AG04450 (cell line): ENCODE measurements around the gene PKD2. TPM values are rescaled to one million over a fixed set of nuclear protein-coding genes. Genes with fewer than 3 reads are reported as not detected.

Experiments used
- CTCF ChIA-PET: fragments of 300-600, 350-600 bp; formaldehyde crosslinking; extraction: SDS; loops from one replicate; lab custom pipeline; 2022; ENCODE audit warnings: antibody characterized with exemption, inconsistent platforms; lab: Charles Lee
- POLR2A ChIA-PET: fragments of 350-600 bp; formaldehyde crosslinking; extraction: SDS; loops from one replicate; lab custom pipeline; 2021; ENCODE audit warnings: antibody characterized with exemption, inconsistent platforms; lab: Yijun Ruan, JAX
- DNase-seq: peaks from one replicate; pipeline ENCODE4 v3.0.0-alpha.2; 2011; ENCODE audit warnings: low read depth, low spot score
- H3K27ac ChIP-seq: one replicate; pipeline ENCODE4 v1.5.1; 2012; ENCODE audit warnings: low read depth, low read length, control low read depth
- H3K27me3 ChIP-seq: one replicate; pipeline ENCODE4 v1.6.0; 2012; ENCODE audit warnings: low read length; ENCODE audit not compliant: control insufficient read depth, insufficient read depth
- H3K4me3 ChIP-seq: 2 replicates; pipeline ENCODE4 v1.5.1; 2011; ENCODE audit warnings: mild to moderate bottlenecking, low read depth, low read length, control low read depth
- H3K9me3 ChIP-seq: 2 replicates; pipeline ENCODE4 v1.5.1; 2012; ENCODE audit warnings: low read length; ENCODE audit not compliant: control insufficient read depth, insufficient read depth
- polyA plus RNA-seq: library from polyadenylated mRNA; depleted of rRNA; stranded (reverse); fragments of >200 nt; gene quantifications from 2 replicates; pipeline ENCODE4 v1.2.3, GENCODE V29; 2011
- TF ChIP-seq, protein P1 (sequence below): IDR thresholded peaks from 2 replicates; pipeline ENCODE4 v1.5.1; 2011; ENCODE audit warnings: low read depth, low read length, control low read depth, inconsistent platforms

PKD2 gene
- polyA plus RNA-seq, 1 experiment: 65.1 TPM

DNA sequence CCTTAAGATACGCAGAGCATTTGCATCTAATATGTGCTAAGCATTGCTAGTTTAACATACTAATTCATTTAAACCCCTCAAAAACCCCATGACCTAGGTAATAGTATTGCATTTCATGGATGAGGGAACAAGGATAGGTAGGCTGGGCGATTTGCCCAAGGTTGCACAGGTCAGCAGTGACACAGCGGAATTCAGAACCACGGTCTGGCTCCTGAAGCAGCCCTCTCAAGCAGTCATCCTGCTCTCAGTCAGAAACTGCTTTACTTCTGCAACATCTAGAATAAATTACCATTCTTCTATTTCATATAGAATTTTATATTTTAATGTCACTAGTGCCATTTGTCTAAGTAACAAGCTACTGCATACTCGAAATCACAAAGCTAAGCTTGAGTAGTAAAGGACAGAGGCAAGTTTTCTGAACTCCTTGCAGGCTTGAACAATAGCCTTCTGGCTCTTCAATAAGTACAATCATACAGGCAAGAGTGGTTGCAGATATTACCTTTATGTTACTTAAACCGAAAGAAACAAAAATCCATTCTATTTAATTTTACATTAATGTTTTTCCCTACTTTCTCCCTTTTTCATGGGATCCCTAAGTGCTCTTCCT, 32.5 kb upstream of the PKD2 start:
- POLR2A ChIA-PET: no interaction called here
- no peak overlapping the region for H3K27ac ChIP-seq
- no peak for DNase-seq
- no peak overlapping the region for H3K4me3 ChIP-seq
- H3K27me3 ChIP-seq: no peaks in the 10 kb centered on the region
- TF ChIP-seq, protein P1, sequence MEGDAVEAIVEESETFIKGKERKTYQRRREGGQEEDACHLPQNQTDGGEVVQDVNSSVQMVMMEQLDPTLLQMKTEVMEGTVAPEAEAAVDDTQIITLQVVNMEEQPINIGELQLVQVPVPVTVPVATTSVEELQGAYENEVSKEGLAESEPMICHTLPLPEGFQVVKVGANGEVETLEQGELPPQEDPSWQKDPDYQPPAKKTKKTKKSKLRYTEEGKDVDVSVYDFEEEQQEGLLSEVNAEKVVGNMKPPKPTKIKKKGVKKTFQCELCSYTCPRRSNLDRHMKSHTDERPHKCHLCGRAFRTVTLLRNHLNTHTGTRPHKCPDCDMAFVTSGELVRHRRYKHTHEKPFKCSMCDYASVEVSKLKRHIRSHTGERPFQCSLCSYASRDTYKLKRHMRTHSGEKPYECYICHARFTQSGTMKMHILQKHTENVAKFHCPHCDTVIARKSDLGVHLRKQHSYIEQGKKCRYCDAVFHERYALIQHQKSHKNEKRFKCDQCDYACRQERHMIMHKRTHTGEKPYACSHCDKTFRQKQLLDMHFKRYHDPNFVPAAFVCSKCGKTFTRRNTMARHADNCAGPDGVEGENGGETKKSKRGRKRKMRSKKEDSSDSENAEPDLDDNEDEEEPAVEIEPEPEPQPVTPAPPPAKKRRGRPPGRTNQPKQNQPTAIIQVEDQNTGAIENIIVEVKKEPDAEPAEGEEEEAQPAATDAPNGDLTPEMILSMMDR: no peak
- no peaks in the 10 kb centered on the region for H3K9me3 ChIP-seq
- CTCF ChIA-PET: interaction anchor here (0.6 to 6.5 kb wide), 7 partner anchors 15 to 313 kb away, joined by 3 to 95 read pairs (median 3); no protein-coding TSS in a partner anchor

DNA sequence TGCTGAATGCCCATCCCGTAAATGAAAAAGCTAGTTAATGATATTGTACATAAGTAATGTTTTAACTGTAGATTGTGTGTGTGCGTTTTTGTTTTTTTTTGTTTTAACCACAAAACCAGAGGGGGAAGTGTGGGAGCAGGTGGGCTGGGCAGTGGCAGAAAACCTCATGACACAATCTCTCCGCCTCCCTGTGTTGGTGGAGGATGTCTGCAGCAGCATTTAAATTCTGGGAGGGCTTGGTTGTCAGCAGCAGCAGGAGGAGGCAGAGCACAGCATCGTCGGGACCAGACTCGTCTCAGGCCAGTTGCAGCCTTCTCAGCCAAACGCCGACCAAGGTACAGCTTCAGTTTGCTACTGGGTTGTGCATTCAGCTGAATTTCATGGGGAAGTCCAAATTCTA, 32.0 kb upstream of the PKD2 start, which contains the start of gene SPP1:
Gene SPP1 (plus strand): TSS at position 249 of the 400 bp plus-strand sequence. CDS start 1,182 bp downstream, outside the sequence.
- Histone ChIP-seq H3K27me3 (no peaks in the 10 kb centered on the region), H3K9me3 (no peaks in the 10 kb centered on the region), H3K27ac (no peak within 1 kb of the TSS), H3K4me3 (no peak within 1 kb of the TSS)
- POLR2A ChIA-PET: no interaction called here
- CTCF ChIA-PET: interaction anchor here (0.6 to 6.5 kb wide), 9 partner anchors 12 to 312 kb away, joined by 3 to 95 read pairs (median 4); no protein-coding TSS in a partner anchor
- no peak for DNase-seq
- TF ChIP-seq, protein P1: no peak

DNA sequence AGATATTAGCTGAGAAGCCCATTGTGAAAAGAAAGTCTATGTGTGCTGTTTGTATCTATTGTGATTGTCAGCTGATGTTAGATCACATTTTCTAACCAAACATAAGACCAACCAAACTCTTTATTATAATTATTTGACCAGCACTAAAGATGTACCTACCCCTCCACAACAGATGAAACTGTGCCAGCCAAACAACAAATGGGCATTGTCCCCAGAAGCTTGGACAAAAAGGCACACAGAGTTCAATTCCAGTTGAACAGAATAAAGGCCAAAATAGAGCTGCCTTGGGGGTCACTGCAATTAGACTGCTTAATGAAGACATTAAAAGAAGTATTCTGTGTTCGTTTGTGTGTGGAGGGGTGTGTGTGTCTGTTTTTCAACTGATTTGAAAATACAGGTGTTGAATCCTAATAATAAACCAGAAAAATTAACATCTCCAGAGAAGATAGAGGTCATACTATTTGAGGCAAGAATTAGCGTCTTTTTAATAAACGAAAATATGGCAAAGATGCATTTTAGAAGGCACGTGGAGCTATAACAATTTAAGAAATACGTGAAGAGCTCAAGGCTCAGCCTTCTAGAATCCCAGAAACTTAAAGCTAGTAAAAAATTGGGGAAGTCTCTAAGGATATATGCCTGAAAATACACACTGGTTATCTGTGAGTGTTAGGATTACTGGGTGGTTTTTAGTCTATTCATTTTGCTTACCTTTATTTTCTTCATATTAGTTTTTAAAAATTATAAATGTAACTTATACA, 29.7 kb upstream of the PKD2 start:
- TF ChIP-seq, protein P1: no peak
- no peaks in the 10 kb centered on the region for H3K27me3 ChIP-seq
- DNase-seq: no peak
- ChIA-PET POLR2A (no interaction called here), CTCF (interaction anchor here (1.4 to 6.5 kb wide), 6 partner anchors 9 to 234 kb away, joined by 3 to 95 read pairs (median 6); no protein-coding TSS in a partner anchor)
- no peak overlapping the region for H3K27ac ChIP-seq
- no peaks in the 10 kb centered on the region for H3K9me3 ChIP-seq
- H3K4me3 ChIP-seq: no peak overlapping the region

DNA sequence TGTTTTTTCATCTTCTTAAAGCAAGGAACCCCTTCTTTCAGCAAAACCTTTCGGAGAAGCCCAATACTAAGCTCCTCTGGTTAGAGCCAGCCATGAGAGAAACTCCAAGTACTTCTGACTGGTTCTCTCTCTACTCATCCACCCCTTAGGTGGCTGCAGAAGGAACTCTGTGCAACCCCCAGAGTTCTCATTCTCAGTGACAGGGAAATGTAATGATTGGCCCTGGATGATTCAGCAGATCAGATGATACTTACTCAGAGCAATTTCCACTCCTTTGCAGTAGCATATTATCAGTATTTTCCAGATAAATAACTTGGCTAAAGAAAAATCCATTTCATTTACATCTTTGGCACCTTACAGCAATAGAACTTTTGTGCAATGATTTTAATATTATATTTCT, 28.8 kb upstream of the PKD2 start:
- TF ChIP-seq, protein P1: no peak
- no peak overlapping the region for H3K27ac ChIP-seq
- H3K9me3 ChIP-seq: no peaks in the 10 kb centered on the region
- DNase-seq: no peak
- H3K27me3 ChIP-seq: no peaks in the 10 kb centered on the region
- CTCF ChIA-PET: interaction anchor here (0.5 to 1.6 kb wide), 4 partner anchors 10 to 185 kb away, joined by 3 to 6 read pairs (median 6); no protein-coding TSS in a partner anchor
- POLR2A ChIA-PET: no interaction called here
- H3K4me3 ChIP-seq: no peak overlapping the region
